Astrocyte (in vitro differentiated cells and primary cell): Measurements from ENCODE around the gene CSF1. TPM values are rescaled to one million over a fixed set of nuclear protein-coding genes. Genes with fewer than 3 reads are reported as not detected.

Source experiments
- DNase-seq: peaks from one replicate; pipeline ENCODE4 v3.0.0-alpha.2; 2010; ENCODE audit warnings: low read depth
- FAIRE-seq: peaks from 2 replicates; lab custom pipeline; 2011; peaks lifted over from hg19 to GRCh38; lab: Jason Lieb, UNC
- H2AFZ ChIP-seq: 2 replicates; pipeline ENCODE4 v1.6.0; 2012; ENCODE audit warnings: low read depth, low read length, inconsistent platforms
- H3K27ac ChIP-seq: 2 replicates; pipeline ENCODE4 v1.5.1; 2011; ENCODE audit warnings: low read depth, low read length, inconsistent platforms
- H3K27me3 ChIP-seq: 2 replicates; pipeline ENCODE4 v1.6.0; 2011; ENCODE audit warnings: low read length, inconsistent platforms; ENCODE audit not compliant: insufficient read depth
- H3K36me3 ChIP-seq: 2 replicates; pipeline ENCODE4 v1.5.1; 2011; ENCODE audit warnings: low read length, inconsistent platforms; ENCODE audit not compliant: insufficient read depth
- H3K4me1 ChIP-seq: 2 replicates; pipeline ENCODE4 v1.5.1; 2011; ENCODE audit warnings: low read length, inconsistent platforms; ENCODE audit not compliant: insufficient read depth
- H3K4me2 ChIP-seq: 2 replicates; pipeline ENCODE4 v1.6.0; 2012; ENCODE audit warnings: low read length, inconsistent platforms
- H3K4me3 ChIP-seq: 2 replicates; pipeline ENCODE4 v1.5.1; 2011; ENCODE audit warnings: low read depth, mild to moderate bottlenecking, low read length, inconsistent platforms; ENCODE audit not compliant: insufficient read depth
- H3K79me2 ChIP-seq: 2 replicates; pipeline ENCODE4 v1.6.0; 2012; ENCODE audit warnings: mild to moderate bottlenecking, low read length, inconsistent platforms; ENCODE audit not compliant: insufficient read depth
- H3K9ac ChIP-seq: 2 replicates; pipeline ENCODE4 v1.6.0; 2012; ENCODE audit warnings: mild to moderate bottlenecking, low read length, inconsistent platforms
- H3K9me3 ChIP-seq: 2 replicates; pipeline ENCODE4 v1.5.1; 2012; ENCODE audit warnings: low read depth, mild to moderate bottlenecking, low read length, inconsistent platforms; ENCODE audit not compliant: insufficient read depth
- H4K20me1 ChIP-seq: 2 replicates; pipeline ENCODE4 v1.6.0; 2012; ENCODE audit warnings: low read length, inconsistent platforms; ENCODE audit not compliant: insufficient read depth
- H3K27ac Mint-ChIP-seq: one replicate; pipeline ENCODE4 v1.8.0; 2021; ENCODE audit warnings: mild to moderate bottlenecking, mixed read lengths; ENCODE audit not compliant: unreplicated experiment
- H3K27me3 Mint-ChIP-seq: one replicate; pipeline ENCODE4 v1.8.0; 2021; ENCODE audit warnings: low read depth, mixed read lengths; ENCODE audit not compliant: unreplicated experiment
- H3K36me3 Mint-ChIP-seq: one replicate; pipeline ENCODE4 v1.8.0; 2021; ENCODE audit warnings: low read depth, mixed read lengths; ENCODE audit not compliant: unreplicated experiment
- H3K4me1 Mint-ChIP-seq: one replicate; pipeline ENCODE4 v1.8.0; 2021; ENCODE audit warnings: low read depth, mixed read lengths; ENCODE audit not compliant: unreplicated experiment
- H3K4me3 Mint-ChIP-seq: one replicate; pipeline ENCODE4 v1.8.0; 2021; ENCODE audit warnings: mild to moderate bottlenecking, moderate library complexity, mixed read lengths; ENCODE audit not compliant: unreplicated experiment
- H3K9me3 Mint-ChIP-seq: one replicate; pipeline ENCODE4 v1.8.0; 2021; ENCODE audit warnings: mild to moderate bottlenecking, mixed read lengths; ENCODE audit not compliant: unreplicated experiment
- CTCF ChIP-seq: IDR thresholded peaks from 2 replicates; pipeline ENCODE4 v1.5.1; 2011; ENCODE audit warnings: low read depth, mild to moderate bottlenecking, inconsistent platforms, low read length, moderate library complexity; ENCODE audit not compliant: insufficient read depth
- EZH2 ChIP-seq: IDR thresholded peaks from 2 replicates; pipeline ENCODE4 v1.6.1; 2012; ENCODE audit warnings: mild to moderate bottlenecking, low read length, inconsistent platforms; ENCODE audit not compliant: insufficient read depth
- total RNA-seq: library from RNA; stranded (reverse); gene quantifications from 2 replicates; pipeline ENCODE4 v1.2.1, GENCODE V29; 2021

Gene CSF1
- total RNA-seq, 1 donor from 2014 or later = 12.3 TPM

GRCh38 chr1:109901141-109901523 lies 9.5 kb upstream of the CSF1 start:
- no peak overlapping the region for H3K27ac ChIP-seq
- Mint-ChIP-seq H3K27ac (no peak overlapping the region), H3K4me1 (no peaks in the 10 kb centered on the region), H3K9me3 (peaks cover 7% of the 10 kb centered on the region), H3K4me3 (no peak overlapping the region), H3K36me3 (no peaks in the 10 kb centered on the region), H3K27me3 (peaks cover 65% of the 10 kb centered on the region)
- H4K20me1 ChIP-seq = no peaks in the 10 kb centered on the region
- H3K27me3 ChIP-seq = no peaks in the 10 kb centered on the region
- H2AFZ ChIP-seq = no peak overlapping the region
- TF ChIP-seq CTCF (no peak), EZH2 (no peak)
- H3K79me2 ChIP-seq = no peaks in the 10 kb centered on the region
- no peak overlapping the region for H3K4me2 ChIP-seq
- FAIRE-seq (no peak), DNase-seq (no peak)
- no peaks in the 10 kb centered on the region for H3K9me3 ChIP-seq
- H3K4me1 ChIP-seq = peaks cover 4% of the 10 kb centered on the region
- H3K9ac ChIP-seq = no peak overlapping the region
- H3K36me3 ChIP-seq = no peaks in the 10 kb centered on the region
- H3K4me3 ChIP-seq = no peak overlapping the region

DNA sequence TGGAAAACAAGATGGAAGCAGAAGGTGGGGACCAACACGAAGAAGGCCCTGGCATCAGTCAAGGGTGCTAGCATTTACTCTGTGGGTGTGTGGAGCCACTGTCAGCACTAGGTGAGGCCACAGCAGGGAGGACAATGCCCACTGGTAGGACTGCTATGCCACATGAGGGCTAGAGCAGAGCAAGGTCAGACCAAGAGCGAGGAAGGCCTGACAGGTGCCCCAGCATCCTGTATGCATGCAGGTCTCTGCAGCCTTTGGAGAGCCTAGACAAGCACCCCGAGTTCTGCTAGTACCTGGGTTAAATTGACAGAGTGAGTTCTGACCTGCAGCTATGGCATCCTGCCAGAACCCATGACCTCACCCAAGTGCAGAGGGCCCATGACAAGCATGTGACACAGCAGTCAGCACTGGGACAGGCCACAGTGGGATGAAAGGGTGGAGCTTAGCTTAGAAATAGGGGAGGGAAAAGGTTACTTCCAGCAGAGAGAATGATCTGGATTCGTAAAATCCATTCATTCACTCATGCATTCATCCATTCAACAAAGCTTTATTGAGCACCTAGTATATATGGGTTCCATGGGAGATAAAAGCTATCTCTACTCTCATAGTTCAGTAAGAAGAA lies 9.0 kb upstream of the CSF1 start:
- Histone ChIP-seq H4K20me1 (no peaks in the 10 kb centered on the region), H3K79me2 (no peaks in the 10 kb centered on the region), H3K36me3 (no peaks in the 10 kb centered on the region), H3K4me3 (no peak overlapping the region), H2AFZ (no peak overlapping the region), H3K4me2 (no peak overlapping the region), H3K27me3 (no peaks in the 10 kb centered on the region), H3K27ac (no peak overlapping the region), H3K9ac (no peak overlapping the region), H3K4me1 (no peaks in the 10 kb centered on the region), H3K9me3 (no peaks in the 10 kb centered on the region)
- H3K4me1 Mint-ChIP-seq = no peaks in the 10 kb centered on the region
- no peak overlapping the region for H3K4me3 Mint-ChIP-seq
- DNase-seq (no peak), FAIRE-seq (no peak)
- peaks cover 7% of the 10 kb centered on the region for H3K9me3 Mint-ChIP-seq
- no peaks in the 10 kb centered on the region for H3K36me3 Mint-ChIP-seq
- no peak overlapping the region for H3K27ac Mint-ChIP-seq
- TF ChIP-seq CTCF = no peak
- no peak for TF ChIP-seq EZH2
- peaks cover 68% of the 10 kb centered on the region for H3K27me3 Mint-ChIP-seq

- H3K27ac Mint-ChIP-seq = no peak overlapping the region
- no peak for FAIRE-seq
Observed at GRCh38 chr1:109902204-109902985, 8.3 kb upstream of the CSF1 start.

More at GRCh38 chr1:109902204-109902985, 8.3 kb upstream of the CSF1 start:
- TF ChIP-seq EZH2 = no peak
- Mint-ChIP-seq H3K27me3 (peaks cover 68% of the 10 kb centered on the region), H3K9me3 (peaks cover 5% of the 10 kb centered on the region), H3K4me3 (no peak overlapping the region), H3K4me1 (no peaks in the 10 kb centered on the region), H3K36me3 (no peaks in the 10 kb centered on the region)
- no peaks in the 10 kb centered on the region for H3K27me3 ChIP-seq
- no peaks in the 10 kb centered on the region for H3K36me3 ChIP-seq
- H3K4me3 ChIP-seq = no peak overlapping the region
- no peaks in the 10 kb centered on the region for H3K4me1 ChIP-seq
- H3K9me3 ChIP-seq = no peaks in the 10 kb centered on the region
- no peaks in the 10 kb centered on the region for H3K79me2 ChIP-seq
- H3K9ac ChIP-seq = no peak overlapping the region
- no peak overlapping the region for H3K4me2 ChIP-seq
- H2AFZ ChIP-seq = no peak overlapping the region
- H3K27ac ChIP-seq = no peak overlapping the region
- DNase-seq = no peak
- H4K20me1 ChIP-seq = no peaks in the 10 kb centered on the region
